Dermis blood vessel endothelial cell (primary cell): ENCODE results near the gene CD55. TPM values are rescaled to one million over a fixed set of nuclear protein-coding genes. Genes with fewer than 3 reads are reported as not detected.
A peak's percentile ranks its signal among the peaks of the same experiment; 100 is the strongest.
"Not testable (repeated sequence)": the region's sequence is repeated elsewhere in the genome, so short reads cannot be mapped to it uniquely, and the experiment has no call there.

Experiments used
- DNase-seq: peaks from one replicate; pipeline ENCODE4 v3.0.0; 2010
- total RNA-seq: library from RNA; depleted of rRNA; stranded (reverse); fragments of >200 nt; gene quantifications from 2 replicates; pipeline ENCODE4 v1.2.3, GENCODE V29; 2014

CD55 gene
- total RNA-seq, 1 donor from 2014 or later: 87.5 TPM

DNA sequence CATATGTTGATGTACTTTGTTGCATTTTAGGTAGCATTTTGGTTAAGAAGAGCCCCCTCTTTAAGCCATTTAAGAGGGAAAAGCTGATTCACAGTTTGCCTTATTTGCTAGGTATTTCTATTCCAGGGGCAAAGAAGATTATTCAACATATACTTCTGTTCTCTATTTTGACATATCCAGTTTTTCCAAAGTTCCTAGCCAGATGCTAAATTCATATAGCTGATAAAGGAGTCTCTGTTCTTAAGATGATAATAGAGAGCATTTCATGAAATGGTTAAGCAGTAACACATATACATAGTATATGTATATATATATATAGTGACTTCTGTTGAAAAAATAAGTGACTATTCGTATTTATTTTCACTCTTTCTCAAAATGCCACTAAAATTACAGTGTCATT lies 15.5 kb upstream of the CD55 start:
- no peak for DNase-seq

DNA sequence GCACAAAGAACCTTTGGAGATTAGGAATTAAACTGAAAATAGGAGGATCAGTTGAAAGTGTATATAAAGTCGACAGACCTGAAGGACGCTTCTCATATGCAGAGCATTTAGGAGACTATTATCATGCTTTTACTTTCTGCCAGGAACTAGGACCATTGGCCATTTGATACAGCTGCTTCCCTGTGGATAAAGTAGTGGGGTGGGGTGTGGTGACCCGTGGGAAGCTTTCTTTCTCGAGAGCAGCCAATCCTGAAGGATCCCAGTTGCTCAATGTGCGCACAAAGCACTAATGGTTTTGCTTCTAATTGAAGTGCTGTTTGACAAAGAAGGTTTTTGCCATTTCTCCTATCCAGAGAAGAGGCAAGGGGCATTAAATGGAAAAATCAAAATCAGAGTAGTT lies 14.9 kb upstream of the CD55 start:
- DNase-seq: no peak

DNA sequence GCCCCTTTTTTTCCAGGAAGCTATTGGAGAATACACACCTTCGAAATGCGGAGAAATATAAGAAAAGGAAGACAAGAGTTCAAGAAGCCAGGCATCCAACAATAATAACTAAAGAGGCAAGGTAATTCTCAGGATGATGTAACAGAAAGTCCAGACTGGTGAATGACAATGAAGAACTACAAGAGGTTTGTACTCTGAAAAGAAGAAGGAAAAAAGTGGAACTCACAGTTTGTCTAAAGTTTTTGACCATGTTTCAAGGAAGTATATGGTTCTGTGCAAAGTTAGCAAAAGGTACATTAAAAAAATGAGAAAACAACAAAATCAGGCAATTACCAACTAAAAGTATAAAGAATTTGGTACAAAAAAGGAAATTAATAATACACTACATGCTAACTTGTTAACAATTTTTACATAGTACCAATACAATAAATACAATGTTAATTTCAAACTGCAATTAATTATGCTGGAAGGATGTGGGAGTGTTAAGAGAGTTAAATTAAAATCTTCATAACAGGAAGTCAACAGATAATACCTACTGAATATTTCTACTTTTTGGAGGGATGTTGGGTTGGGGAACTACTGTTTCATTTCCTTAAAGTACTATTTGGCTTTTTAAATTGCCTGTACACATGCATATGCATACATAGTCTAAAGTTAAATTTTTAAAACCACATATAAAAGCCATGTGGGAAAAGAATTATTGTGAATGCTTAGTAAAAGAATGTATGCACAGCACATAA lies 12.9 kb upstream of the CD55 start:
- DNase-seq: no peak

DNA sequence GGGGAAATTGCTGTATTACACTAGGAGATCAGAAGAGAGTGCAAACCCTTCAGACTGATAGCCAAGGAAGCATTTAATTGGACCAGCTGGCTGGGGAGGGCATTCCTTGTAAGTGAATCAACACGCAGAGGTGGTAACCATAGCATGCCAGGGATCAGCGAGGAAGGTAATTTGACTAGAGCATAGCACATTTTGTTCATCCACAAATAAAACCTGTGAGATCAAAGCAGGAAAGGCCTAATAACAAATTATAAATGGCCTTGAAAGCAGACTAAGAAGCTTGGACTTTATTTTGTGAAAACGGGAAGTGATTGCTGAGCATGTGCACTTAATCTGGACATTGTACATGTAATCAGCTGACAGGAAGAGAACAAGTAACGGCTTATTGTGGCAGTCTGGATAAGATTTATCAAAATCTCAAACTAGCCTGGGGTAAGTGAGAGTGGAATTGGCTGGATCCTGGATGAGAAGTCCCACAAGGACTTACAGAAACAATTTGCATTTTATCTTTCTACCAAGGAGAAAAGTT lies 11.7 kb upstream of the CD55 start:
- DNase-seq: peak; percentile 91

DNA sequence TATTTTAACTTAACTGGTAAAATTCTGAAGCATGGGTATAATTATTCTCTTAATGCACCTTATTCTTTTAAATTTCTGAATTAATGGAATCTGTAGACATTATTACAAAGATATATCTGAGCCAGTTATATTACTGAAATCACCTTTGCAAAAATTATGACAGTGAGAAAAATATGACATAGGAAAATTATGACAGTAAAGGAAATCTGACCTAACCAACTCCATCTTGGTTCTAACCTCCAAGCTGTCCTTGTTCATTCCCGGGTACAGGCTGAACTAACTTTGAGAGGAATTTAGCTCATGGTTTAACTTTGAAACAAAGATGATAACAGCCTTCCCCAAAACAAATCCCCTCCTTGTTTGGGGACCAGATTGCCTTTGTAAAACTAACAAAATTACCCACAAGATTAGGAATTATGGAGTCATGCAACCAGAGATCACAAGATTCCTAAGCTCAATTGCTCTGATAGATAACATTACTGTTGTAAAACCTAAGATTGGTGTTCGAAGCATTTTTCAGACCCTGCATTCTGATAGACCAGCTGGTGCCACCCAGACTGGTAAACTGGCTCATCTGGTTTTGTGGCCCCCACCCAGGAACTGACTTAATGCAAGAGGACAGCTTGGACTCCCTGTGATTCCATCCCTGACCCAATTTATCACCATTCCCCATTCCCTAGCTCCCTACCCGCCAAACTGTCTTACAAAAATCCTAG lies 9.4 kb upstream of the CD55 start:
- no peak for DNase-seq

DNA sequence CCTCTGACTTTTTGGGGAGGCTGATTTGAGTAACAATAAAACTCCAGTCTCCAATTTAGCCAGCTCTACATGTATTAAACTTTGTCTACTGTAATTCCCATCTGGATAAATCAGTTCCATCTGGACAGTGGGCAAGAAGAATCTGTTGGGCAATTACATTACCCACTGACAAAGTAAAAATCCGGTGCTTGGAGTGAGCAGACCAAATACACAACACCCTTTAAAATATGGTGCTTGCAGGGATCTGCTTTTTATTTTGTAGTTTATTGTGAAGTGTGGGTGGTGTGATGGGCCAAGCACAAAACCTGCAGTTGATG lies 8.9 kb upstream of the CD55 start:
- no peak for DNase-seq

DNA sequence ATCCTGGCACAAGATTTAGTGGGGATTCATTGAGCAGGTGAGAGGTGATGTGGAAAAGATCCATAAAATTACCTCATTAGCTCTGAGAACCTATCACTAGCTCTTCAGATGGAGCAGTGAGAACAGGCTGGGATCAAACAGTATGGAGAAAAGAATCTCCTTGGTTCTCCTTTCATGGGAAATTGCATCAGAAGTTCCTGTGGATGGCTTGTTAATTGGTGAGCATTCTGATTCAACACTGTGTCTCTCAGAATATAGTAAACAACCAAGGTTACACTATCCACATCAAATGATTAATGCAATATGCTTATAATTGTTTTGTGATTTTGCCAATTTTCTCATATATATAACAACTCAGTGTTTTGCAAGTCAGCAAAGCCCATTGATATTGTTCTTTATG lies 8.3 kb upstream of the CD55 start:
- no peak for DNase-seq

DNA sequence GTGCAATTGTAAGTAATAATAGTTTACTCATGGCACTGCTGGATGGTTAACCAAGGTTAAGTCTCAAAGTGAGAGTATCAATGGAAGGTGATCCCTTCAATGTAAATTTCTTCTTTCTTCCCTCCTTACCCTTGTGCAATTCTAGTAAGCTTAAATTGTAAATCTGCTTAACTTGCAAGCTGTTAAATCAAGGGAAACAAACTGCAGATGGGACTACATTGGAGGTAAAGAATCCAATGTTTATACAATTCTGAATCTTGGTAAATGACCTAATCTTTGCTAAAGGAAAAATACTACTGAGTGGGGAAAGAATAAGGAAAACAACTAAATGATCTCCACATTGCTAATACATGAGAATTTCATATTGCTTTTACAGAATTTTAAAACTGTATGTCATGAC lies 6.7 kb upstream of the CD55 start:
- DNase-seq: no peak

DNA sequence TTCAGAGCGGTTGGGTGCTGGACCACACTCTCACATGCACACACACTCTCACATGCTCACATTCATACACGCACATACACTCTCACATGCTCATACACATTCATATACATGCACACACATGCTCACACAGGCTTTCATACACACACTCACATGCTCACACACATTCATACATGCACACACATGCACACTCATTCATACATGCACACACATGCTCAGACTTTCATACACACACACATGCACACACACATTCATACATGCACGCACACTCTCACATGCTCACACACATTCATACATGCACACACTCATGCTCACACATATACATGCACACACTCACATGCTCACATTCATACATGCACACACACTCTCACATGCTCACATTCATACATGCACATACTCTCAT lies 6.0 kb upstream of the CD55 start:
- no peak for DNase-seq

DNA sequence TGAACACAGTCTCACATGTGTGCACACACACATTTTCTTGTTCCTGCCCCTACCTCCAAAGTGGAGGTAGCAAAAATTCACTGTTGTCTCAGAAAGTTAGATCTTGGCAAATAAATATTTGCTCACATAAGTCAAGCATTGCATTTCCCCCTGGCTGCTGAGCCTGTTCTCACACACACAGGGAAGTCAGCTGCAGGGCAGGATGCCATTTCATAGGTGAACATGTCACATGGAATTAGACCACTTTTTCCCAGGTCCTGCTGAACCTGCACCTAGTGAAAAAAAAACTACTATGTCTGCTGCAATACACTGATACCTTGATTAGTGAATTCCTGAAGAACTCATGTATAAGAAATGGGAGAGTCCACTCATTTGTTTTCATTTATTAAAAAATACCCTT lies 5.3 kb upstream of the CD55 start:
- no peak for DNase-seq

DNA sequence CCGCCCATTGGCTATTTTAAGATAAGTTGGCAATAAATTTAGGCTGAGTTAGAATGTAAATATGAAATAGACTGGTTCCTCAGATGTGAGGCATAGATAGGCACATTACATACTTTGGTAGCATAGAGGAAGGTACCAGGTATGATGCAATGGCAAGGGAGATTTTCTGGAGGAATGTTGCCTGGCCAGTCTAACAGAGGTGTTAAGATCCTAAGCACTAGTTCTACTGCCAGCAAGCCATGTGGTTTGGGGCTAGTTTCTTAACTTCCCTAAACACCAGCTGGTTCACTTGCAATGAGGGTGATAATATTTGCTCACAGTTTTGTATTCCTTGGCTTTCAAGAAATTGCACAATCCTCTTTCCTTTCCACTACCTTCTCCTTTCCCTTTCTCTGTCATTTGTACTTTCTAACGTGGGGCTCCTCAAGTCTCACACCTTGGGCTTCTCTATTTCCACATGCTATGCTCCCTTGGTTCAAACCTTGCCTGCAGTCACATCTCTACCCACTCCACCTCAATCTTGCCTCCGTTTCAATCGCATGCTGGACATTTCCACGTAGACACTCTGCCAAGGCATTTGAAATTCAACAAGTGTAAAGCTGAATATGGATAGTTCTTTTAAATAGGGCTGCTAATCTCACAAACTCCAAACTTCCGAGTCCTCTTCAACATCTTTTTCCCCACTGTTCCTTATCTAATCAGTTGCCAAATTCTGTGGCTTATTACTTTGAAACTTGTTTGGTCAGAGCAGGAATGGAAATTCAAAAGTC lies 4.7 kb upstream of the CD55 start:
- no peak for DNase-seq

DNA sequence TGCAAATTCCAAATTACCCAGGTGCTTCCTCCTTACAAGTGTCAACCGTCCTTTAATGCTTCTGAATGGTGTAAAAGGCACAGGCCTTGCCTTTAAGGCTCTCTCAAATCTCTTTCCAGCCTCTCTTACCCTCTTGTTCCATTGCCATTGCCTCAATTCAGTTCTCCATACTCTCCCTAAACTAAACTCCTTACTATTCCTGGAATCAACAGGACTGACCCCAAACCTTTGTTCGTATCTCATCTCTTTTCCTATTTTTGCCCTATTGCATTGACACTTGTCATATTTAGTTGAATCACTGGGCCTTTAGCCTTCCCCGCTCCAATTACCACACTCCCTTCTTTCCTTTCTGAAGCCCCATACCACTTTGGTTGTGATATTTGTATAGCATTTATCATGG lies 3.9 kb upstream of the CD55 start:
- DNase-seq: no peak

DNA sequence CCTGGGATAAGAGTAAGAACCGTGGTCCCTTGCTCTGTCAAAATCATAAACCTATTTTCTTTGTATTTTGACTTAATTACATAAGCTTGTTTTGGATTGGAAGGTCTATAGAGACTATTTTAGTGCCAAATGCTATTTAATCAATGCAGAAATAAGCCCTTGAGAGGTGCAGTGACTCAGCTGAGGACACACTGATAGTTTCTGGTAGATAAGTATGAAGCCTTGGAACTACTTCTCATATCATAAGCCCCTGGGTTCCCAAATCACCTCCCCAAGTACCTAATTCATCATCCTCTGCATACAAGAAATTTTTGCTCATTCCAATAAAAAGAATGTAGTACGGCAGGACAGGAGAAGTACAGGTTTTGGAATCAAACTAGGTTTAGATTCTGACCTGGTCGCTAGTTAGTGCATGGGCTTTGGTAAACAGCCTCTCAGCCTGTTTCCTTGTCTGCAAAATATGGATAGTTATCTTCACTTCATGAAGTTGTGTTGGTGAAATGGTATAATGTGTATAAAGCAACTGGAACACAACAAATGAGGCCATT lies 3.3 kb upstream of the CD55 start:
- DNase-seq: no peak

DNA sequence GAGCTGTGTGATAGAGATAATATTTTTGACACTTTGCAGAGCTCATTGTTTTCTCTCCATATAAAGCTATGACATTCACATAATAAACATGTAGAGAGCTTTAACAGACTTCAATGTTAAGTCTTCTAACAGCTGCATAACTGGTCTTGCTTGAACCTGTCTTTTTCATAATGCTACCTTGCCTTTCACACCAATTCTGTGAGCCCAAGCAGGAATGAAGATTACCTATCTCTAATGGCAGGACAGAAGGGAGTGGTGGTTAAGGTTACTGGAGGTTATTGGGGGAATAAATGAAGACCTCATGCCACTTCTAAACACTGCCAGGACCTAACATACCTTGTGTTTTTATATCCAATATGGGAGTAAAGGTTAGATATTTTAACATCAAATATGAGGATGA lies 2.3 kb upstream of the CD55 start:
- no peak for DNase-seq

DNA sequence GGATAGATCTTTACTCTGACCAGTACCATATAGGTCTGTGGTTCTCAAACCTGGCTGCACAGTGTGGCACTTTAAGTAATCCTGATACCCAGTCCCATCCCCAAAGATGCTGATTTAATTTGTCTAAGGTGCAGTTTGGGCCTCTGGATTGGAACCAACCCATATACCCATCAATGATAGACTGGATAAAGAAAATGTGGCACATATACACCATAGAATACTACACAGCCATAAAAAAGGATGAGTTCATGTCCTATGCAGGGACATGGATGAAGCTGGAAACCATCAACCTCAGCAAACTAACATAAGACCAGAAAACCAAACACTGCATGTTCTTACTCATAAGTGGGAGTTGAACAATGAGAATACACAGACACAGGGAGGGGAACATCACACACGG lies 1.4 kb upstream of the CD55 start:
- not testable (repeated sequence) for DNase-seq

DNA sequence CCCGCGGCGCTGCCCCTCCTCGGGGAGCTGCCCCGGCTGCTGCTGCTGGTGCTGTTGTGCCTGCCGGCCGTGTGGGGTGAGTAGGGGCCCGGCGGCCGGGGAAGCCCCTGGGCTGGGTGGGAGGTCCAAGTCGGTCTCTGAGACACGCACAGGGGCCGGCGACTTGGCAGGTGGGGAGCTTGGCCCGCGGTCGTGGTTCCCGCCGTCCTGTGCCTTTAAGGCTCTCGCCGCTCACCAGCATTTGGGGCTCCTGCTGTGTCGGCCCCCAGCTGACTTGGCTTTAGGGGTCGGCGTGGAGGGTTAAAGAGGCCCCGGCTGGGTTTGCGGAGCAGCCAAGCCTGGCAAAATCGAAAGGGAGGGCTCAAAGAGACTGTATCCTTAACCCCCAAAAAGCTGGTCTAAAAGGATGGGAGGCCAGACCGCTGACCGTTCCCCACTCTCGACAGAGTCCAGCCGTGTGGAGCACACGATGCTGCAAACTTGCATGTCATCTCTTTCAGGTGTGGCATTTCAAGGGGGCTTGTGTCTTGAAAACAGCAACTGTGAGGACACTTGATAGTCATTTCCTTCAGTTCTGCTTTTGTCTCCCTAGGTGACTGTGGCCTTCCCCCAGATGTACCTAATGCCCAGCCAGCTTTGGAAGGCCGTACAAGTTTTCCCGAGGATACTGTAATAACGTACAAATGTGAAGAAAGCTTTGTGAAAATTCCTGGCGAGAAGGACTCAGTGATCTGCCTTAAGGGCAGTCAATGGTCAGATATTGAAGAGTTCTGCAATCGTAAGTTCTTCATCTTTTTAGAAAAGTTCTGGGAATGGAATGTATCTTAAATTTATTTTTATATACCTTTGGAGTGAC lies 540 bp downstream of the CD55 start:
- DNase-seq: peak; percentile 51

DNA sequence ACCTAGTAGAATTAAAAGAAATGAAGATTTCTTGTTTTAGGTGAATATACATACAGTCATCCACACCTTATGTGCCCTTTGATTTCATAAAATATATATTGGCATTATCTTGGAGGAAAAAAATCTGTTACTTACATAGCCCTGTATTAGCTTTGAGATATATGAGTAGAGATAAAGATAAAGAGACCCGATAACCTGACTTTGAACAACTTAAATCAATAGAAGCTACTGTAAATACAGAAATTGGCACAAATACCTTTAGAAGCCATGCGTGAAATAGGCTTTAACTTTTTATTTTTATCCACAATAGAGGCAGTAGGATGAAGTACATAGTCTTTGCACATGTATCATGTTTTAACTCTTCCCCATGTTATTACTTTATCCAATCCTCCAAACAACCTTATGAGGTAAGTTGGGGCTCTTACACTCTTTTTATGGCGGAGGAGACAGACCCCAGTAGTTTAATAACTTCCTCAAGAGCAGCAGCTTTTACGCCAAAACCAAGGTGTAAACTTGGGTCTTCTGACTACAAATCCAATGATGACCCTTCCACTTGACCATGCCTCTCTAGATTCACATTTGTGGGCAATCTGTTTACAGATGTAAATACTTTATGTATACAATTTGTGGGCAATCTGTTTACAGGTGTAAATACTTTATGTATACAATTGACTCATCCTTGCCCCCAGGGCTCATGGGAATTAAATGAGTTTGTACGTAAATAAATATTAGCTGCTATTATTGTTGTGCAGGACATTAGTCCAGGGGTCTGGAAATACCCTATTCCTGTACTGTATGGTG lies 2.1 kb downstream of the CD55 start:
- no peak for DNase-seq

DNA sequence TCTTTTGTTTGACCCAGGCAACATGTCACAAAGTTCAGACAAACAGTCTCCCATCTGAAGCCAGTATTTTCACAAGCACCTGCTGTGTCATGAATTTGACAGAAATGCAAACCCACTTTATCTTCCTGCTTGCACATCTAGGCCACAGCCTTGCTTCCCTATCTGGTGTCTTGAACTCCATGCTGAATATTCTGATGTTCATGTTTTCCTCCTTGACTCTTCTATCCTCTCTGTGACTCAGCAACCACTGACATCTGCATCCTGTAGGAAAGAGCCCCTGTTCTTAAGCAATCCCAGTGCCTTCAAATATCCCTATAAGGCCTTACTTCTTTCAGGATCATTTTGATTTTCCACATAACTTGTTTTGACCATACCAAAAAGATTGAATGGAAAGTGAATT lies 6.5 kb downstream of the CD55 start:
- DNase-seq: peak; percentile 75

DNA sequence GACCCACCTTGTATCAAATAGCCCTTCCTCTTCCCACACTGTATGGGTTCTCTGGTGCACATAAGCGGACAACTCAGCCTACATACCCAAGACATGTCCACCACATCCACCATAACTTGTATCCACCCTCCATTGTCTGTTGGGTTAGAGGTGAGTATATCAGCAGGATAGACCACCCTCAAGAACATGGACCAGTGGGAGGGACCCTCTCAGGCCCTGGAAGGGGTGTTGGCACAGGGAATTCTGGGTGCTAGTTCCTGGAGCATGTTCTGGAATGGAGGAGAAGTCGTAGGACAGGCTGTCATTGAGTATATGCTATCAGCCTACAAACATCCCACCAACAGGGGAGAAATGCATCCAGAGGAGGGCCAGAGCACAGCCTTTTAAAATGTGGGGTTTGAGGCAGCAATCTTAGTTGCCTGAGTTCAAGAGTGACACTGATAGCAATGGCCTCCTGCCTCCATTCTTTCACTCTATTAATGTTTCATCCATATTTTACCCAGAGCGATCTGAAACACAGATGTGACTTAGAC lies 7.5 kb downstream of the CD55 start:
- no peak for DNase-seq

DNA sequence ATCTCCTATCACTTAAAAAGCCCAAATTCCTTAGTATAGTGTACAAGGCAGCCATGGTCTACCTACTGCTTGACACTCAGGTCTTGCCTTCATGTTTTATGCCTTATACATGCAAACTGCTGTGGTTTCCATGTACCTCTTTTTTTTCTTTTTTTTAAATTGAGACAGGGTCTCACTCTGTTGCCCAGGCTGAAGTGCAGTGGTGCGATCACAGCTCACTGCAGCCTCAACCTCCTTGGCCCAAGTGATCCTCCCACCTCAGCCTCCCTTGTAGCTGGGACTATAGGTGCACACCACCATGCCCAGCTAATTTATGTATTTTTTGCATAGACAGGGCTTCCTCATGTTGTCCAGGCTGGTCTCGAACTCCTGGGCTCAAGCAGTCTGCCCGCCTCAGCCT lies 8.0 kb downstream of the CD55 start:
- DNase-seq: no peak

DNA sequence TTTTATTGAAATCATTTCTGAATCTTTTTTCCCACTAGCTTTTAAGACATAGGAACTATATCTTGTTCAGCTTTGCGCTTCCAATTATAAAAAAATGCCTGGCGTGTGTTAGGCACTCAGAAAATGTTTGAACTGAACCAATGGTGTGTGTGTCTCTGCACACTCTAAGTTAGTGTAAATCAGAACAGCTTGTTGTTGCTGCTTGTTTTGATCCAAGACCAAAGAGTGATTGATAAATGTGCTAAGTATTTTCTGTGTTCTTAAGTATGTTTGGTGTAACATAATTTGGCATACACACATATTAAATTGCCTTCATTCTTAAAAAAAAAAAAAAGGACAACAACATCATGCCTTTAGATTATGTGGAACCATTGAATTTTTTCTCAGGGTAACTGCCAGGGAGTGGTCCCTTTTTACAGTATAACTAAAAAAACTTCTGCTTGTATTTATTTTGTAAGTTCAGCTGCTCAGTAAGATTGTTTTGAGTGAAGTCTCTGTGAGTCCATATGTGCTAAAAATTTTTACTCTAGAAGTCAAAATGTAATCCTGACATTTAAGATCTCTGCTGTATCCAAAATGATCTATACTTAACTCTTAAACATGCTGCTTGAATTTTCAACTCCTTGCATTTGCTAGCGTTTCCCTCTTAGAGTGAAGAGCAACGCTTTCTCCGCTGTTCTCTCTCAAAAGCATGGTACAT lies 8.7 kb downstream of the CD55 start:
- no peak for DNase-seq
